Endothelial cell of umbilical vein (primary cell): Measurements from ENCODE around the gene SPRED2.

Source experiments
- EZH2 ChIP-seq: IDR thresholded peaks from 2 replicates; pipeline ENCODE4 v1.6.1; 2012; ENCODE audit warnings: borderline replicate concordance, low read depth, mild to moderate bottlenecking, moderate library complexity, low read length, inconsistent platforms; ENCODE audit not compliant: severe bottlenecking
- MYC ChIP-seq: IDR thresholded peaks from one replicate; pipeline ENCODE4 v1.6.1; 2011; ENCODE audit warnings: mild to moderate bottlenecking, low read depth, low read length
- POLR2A ChIP-seq: IDR thresholded peaks from 2 replicates; pipeline ENCODE4 v1.6.1; 2012; ENCODE audit warnings: low read depth, mild to moderate bottlenecking, control low read depth, low read length
- POLR2AphosphoS5 ChIP-seq: IDR thresholded peaks from 2 replicates; pipeline ENCODE4 v1.6.1; 2012; ENCODE audit warnings: low read depth, mild to moderate bottlenecking, control low read depth, low read length, moderate library complexity; ENCODE audit not compliant: insufficient read depth
- TF ChIP-seq, protein P1 (sequence below), 2 donors: IDR thresholded peaks; 1 replicate in 1 of 2; 2 replicates in 1 of 2; pipeline ENCODE4 v1.5.1; 2011; ENCODE audit warnings: low read length in 2 of 2, mild to moderate bottlenecking in 2 of 2, moderate library complexity in 2 of 2, control low read depth in 1 of 2, inconsistent platforms in 1 of 2, low read depth in 1 of 2; ENCODE audit not compliant: insufficient read depth in 1 of 2; ENCODE audit errors: extremely low read depth in 1 of 2
- TF ChIP-seq, protein P2 (sequence below): IDR thresholded peaks from 2 replicates; pipeline ENCODE4 v1.6.1; 2011; ENCODE audit not compliant: insufficient read depth, insufficient read length

DNA sequence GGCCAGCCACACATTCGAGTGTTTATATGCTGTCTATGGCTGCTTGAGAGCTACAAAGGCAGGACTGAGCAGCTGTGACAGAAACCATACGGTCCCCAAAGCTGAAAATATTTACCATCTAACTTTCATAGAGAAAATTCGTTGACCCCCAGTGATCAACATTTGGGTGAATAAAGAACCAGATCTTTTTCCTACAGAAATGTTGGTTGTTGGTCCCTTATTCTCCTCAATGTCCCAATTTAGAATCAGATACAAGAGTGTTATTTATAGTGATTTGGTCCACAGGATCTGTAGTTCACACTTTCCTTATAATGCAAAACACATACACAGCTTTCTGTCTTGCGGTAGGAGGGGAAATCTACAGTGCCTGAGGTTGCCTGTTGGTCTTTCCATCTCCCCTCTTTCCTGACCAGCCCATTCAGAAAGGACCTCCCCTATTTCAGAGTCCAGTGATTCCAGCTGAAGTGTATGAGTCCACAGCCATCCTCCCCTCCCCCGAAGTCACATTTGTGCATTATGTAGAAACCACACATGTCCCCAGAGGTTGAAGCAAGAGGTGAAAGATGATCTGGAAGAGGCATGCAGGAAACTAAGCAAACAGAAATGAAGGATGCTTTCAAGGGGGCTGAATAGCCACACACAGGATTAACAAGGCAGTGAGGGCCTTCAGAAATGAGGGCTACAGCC is 61.9 kb downstream of the SPRED2 start:
- TF ChIP-seq POLR2AphosphoS5 (no peak), POLR2A (no peak), EZH2 (no peak), MYC (no peak)
- TF ChIP-seq, protein P1, sequence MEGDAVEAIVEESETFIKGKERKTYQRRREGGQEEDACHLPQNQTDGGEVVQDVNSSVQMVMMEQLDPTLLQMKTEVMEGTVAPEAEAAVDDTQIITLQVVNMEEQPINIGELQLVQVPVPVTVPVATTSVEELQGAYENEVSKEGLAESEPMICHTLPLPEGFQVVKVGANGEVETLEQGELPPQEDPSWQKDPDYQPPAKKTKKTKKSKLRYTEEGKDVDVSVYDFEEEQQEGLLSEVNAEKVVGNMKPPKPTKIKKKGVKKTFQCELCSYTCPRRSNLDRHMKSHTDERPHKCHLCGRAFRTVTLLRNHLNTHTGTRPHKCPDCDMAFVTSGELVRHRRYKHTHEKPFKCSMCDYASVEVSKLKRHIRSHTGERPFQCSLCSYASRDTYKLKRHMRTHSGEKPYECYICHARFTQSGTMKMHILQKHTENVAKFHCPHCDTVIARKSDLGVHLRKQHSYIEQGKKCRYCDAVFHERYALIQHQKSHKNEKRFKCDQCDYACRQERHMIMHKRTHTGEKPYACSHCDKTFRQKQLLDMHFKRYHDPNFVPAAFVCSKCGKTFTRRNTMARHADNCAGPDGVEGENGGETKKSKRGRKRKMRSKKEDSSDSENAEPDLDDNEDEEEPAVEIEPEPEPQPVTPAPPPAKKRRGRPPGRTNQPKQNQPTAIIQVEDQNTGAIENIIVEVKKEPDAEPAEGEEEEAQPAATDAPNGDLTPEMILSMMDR (IDR thresholded peaks at IDR 0.05; ENCODE audit: extremely low read depth in 1 of 2, insufficient read depth in 1 of 2, low read depth in 1 of 2, low read length in 2 of 2), result no peak
- TF ChIP-seq, protein P2, sequence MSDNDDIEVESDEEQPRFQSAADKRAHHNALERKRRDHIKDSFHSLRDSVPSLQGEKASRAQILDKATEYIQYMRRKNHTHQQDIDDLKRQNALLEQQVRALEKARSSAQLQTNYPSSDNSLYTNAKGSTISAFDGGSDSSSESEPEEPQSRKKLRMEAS, result no peak
